Breast epithelium (tissue), 4 donors: ENCODE measurements around the gene OSBPL6. TPM values are rescaled to one million over a fixed set of nuclear protein-coding genes. Genes with fewer than 3 reads are reported as not detected.

ENCODE experiments used
- DNase-seq, 2 donors: peaks; one replicate each; pipeline ENCODE4 v3.0.0-alpha.2; 2019; ENCODE audit warnings: low spot score in 2 of 2
- H3K27ac ChIP-seq, 2 donors: fragments of 200-600 bp; sonication (generic) in 1 of 2; one replicate each; pipeline ENCODE4 v1.5.1; 2016 to 2019; ENCODE audit warnings: mild to moderate bottlenecking in 1 of 2
- H3K27me3 ChIP-seq, 2 donors: fragments of 200-600 bp; sonication (generic) in 1 of 2; one replicate each; pipeline versions ENCODE4 v1.5.1 to v1.6.0; 2017 to 2019; ENCODE audit warnings: control low read depth in 1 of 2, mild to moderate bottlenecking in 1 of 2
- H3K36me3 ChIP-seq: fragments of 200-600 bp; one replicate; pipeline ENCODE4 v1.5.1; 2019
- H3K4me1 ChIP-seq, 2 donors: fragments of 200-600 bp; sonication (generic); one replicate each; pipeline ENCODE4 v1.5.1; 2016 to 2019; ENCODE audit warnings: control low read depth in 1 of 2
- H3K4me3 ChIP-seq, 3 donors: fragments of 200-600 bp; sonication (generic); 1 replicate in 2 of 3; 2 replicates in 1 of 3; pipeline ENCODE4 v1.5.1; 2016 to 2019; ENCODE audit warnings: mild to moderate bottlenecking in 3 of 3, moderate library complexity in 2 of 3
- H3K9me3 ChIP-seq, 2 donors: fragments of 200-600 bp; sonication (generic) in 1 of 2; one replicate each; pipeline ENCODE4 v1.5.1; 2016 to 2019; ENCODE audit warnings: control low read depth in 1 of 2
- CTCF ChIP-seq, 3 donors: fragments of 450-650 bp; IDR thresholded peaks; one replicate each; pipeline ENCODE4 v1.5.1; 2016 to 2017; ENCODE audit warnings: antibody characterized with exemption in 3 of 3, mild to moderate bottlenecking in 3 of 3, moderate library complexity in 3 of 3
- POLR2A ChIP-seq: fragments of 450-650 bp; IDR thresholded peaks from one replicate; pipeline ENCODE4 v1.6.1; 2016; ENCODE audit warnings: antibody characterized with exemption, mild to moderate bottlenecking, moderate library complexity
- POLR2AphosphoS5 ChIP-seq, 3 donors: sonication (generic); formaldehyde crosslinking; IDR thresholded peaks; one replicate each; pipeline ENCODE4 v1.6.1; 2017; ENCODE audit warnings: antibody characterized with exemption in 3 of 3
- intact Hi-C: fragments of 100-400 bp; cut with DNase I; formaldehyde crosslinking; loops from one replicate; pipeline ENCODE4 v1.15.1; 2023; ENCODE audit warnings: low total_unique reads
- total RNA-seq, 3 donors: library from RNA; depleted of rRNA; stranded (reverse); fragments of >200 nt; gene quantifications; one replicate each; pipeline ENCODE4 v1.1.0, GENCODE V29; 2016

OSBPL6 gene
- total RNA-seq, 3 donors from 2014 or later, result 1.3 to 4.8 (median 1.8) TPM

- no peaks in the 10 kb centered on the region for H3K27me3 ChIP-seq
- H3K27ac ChIP-seq, result no peak overlapping the region
- no peak overlapping the region for H3K4me3 ChIP-seq
- no peaks in the 10 kb centered on the region for H3K9me3 ChIP-seq
- DNase-seq, result no peak
- H3K4me1 ChIP-seq, result no peaks in the 10 kb centered on the region
- intact Hi-C loops, result no loop called here
- no peaks in the 10 kb centered on the region for H3K36me3 ChIP-seq
- no peak for TF ChIP-seq POLR2AphosphoS5 (IDR thresholded peaks at IDR 0.05)
- no peak for TF ChIP-seq POLR2A
- TF ChIP-seq CTCF (IDR thresholded peaks at IDR 0.05), result no peak
Measured at GRCh38 chr2:178266445-178266844, 72.1 kb downstream of the OSBPL6 start.

GRCh38 chr2:178267660-178268059 lies 73.3 kb downstream of the OSBPL6 start:
- DNase-seq, result no peak
- no peak overlapping the region for H3K27ac ChIP-seq
- no peak overlapping the region for H3K4me3 ChIP-seq
- no peaks in the 10 kb centered on the region for H3K9me3 ChIP-seq
- H3K27me3 ChIP-seq, result no peaks in the 10 kb centered on the region
- no peak for TF ChIP-seq CTCF (IDR thresholded peaks at IDR 0.05)
- no peak for TF ChIP-seq POLR2A
- no peak for TF ChIP-seq POLR2AphosphoS5 (IDR thresholded peaks at IDR 0.05)
- H3K4me1 ChIP-seq, result no peaks in the 10 kb centered on the region
- no peaks in the 10 kb centered on the region for H3K36me3 ChIP-seq
- intact Hi-C loops, result no loop called here

DNA sequence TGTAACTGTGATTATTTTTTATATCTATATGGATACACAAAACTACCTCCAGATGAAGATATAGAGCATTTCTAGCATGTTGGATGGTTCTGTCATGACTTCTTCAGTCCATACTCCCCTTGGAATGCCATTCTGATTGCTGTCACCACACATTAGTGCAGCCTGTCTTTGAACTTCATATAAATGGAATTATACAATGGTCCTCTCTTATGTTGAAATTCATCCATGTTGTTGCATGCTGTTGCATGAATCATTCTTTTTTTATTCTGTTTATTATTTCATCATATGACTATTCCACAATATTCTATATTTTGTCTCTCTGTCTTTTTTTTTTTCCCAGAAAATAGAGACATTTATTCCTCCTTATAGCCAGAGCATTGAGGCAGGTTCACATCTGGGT lies 74.1 kb downstream of the OSBPL6 start:
- Histone ChIP-seq H3K4me1 (no peaks in the 10 kb centered on the region), H3K36me3 (no peaks in the 10 kb centered on the region), H3K27ac (no peak overlapping the region), H3K4me3 (no peak overlapping the region), H3K27me3 (no peaks in the 10 kb centered on the region), H3K9me3 (no peaks in the 10 kb centered on the region)
- no peak for TF ChIP-seq CTCF (IDR thresholded peaks at IDR 0.05)
- no peak for TF ChIP-seq POLR2AphosphoS5 (IDR thresholded peaks at IDR 0.05)
- TF ChIP-seq POLR2A, result no peak
- intact Hi-C loops, result no loop called here
- DNase-seq, result no peak

GRCh38 chr2:178269438-178270224 lies 75.3 kb downstream of the OSBPL6 start:
- H3K27me3 ChIP-seq, result no peaks in the 10 kb centered on the region
- intact Hi-C loops, result no loop called here
- no peak overlapping the region for H3K4me3 ChIP-seq
- H3K9me3 ChIP-seq, result no peaks in the 10 kb centered on the region
- DNase-seq, result no peak
- no peak overlapping the region for H3K27ac ChIP-seq
- TF ChIP-seq POLR2AphosphoS5 (IDR thresholded peaks at IDR 0.05), result no peak
- H3K4me1 ChIP-seq, result no peaks in the 10 kb centered on the region
- H3K36me3 ChIP-seq, result no peaks in the 10 kb centered on the region

- H3K9me3 ChIP-seq, result no peaks in the 10 kb centered on the region
- TF ChIP-seq POLR2A, result no peak
- no peak for TF ChIP-seq POLR2AphosphoS5 (IDR thresholded peaks at IDR 0.05)
- no peak for TF ChIP-seq CTCF (IDR thresholded peaks at IDR 0.05)
Measured at GRCh38 chr2:178270338-178270737, 76.0 kb downstream of the OSBPL6 start.

More at GRCh38 chr2:178270338-178270737, 76.0 kb downstream of the OSBPL6 start:
- Histone ChIP-seq H3K36me3 (no peaks in the 10 kb centered on the region), H3K4me1 (no peaks in the 10 kb centered on the region), H3K27me3 (no peaks in the 10 kb centered on the region), H3K27ac (no peak overlapping the region), H3K4me3 (no peak overlapping the region)
- DNase-seq, result no peak
- intact Hi-C loops, result no loop called here
